IPS-NIHi11 (cell line): ENCODE measurements around the gene UBB.

Source experiments
- DNase-seq: peaks from one replicate; pipeline ENCODE4 v3.0.0; 2012; ENCODE audit warnings: mixed read lengths, low spot score

UBB gene

DNA sequence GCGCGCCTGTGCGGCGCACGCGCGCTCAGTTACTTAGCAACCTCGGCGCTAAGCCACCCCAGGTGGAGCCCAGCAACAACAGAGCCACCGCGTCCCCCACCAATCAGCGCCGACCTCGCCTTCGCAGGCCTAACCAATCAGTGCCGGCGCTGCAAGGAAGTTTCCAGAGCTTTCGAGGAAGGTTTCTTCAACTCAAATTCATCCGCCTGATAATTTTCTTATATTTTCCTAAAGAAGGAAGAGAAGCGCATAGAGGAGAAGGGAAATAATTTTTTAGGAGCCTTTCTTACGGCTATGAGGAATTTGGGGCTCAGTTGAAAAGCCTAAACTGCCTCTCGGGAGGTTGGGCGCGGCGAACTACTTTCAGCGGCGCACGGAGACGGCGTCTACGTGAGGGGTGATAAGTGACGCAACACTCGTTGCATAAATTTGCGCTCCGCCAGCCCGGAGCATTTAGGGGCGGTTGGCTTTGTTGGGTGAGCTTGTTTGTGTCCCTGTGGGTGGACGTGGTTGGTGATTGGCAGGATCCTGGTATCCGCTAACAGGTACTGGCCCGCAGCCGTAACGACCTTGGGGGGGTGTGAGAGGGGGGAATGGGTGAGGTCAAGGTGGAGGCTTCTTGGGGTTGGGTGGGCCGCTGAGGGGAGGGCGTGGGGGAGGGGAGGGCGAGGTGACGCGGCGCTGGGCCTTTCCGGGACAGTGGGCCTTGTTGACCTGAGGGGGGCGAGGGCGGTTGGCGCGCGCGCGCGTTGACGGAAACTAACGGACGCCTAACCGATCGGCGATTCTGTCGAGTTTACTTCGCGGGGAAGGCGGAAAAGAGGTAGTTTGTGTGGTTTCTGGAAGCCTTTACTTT lies at the start of gene UBB:
UBB (plus strand) TSS at position 452 of the 856 bp plus-strand sequence. CDS start 817 bp downstream, outside the sequence.
- DNase-seq, result peak; percentile 93

DNA sequence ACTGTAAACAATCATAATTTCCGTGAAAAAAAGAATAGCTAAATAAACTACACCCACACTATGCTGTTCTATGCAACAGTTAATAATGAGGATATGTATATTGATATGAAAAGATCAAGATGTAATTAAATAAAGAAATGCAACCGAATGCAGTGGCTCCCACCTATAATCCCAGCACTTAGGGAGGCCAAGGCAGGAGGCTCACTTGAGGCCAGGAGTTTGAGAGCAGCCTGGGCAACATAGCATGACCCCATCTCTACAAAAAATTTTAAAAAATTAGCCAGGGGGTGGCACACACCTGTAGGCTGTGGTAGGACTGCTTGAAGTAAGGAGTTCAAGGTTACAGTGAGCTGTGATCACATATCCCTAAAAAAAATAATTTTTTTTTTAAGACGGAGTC lies 42.5 kb upstream of the UBB start:
- DNase-seq, result no peak

DNA sequence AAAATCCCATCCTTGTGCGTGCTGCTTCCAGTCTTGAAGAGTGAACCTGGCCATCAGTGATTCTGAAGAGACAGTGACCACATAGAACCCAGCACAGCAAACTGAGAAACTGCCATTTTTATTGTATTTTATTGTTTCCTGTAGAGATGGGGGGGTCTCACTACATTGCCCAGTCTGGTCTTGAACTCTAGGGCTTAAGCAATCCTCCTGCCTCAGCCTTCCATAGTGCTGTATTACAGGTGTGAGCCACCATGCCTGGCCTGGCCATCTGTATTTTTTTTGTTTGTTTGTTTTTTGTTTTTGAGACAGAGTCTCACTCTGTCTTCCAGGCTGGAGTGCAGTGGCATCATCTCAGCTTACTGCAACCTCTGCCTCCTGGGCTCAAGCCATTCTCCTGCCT lies 41.5 kb upstream of the UBB start:
- DNase-seq, result no peak

DNA sequence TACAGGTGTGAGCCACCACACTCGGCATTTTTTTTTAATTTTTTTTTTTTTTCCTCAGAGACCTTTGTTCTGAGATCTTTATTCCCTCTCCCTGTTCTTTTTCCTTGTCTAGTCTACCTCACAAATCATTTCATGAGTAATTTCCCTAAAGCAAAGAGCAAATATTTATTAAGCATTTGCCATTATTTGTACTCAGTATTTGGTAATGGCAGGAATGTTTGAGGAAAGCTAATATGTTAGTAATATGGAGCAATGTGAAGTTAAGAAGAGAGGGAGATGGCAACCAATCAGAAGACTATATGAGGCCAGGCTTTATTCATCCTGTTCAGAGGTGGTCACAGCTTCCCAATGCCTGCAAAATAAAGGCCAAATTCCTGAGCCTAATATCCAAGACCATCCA lies 40.9 kb upstream of the UBB start:
- DNase-seq, result no peak

DNA sequence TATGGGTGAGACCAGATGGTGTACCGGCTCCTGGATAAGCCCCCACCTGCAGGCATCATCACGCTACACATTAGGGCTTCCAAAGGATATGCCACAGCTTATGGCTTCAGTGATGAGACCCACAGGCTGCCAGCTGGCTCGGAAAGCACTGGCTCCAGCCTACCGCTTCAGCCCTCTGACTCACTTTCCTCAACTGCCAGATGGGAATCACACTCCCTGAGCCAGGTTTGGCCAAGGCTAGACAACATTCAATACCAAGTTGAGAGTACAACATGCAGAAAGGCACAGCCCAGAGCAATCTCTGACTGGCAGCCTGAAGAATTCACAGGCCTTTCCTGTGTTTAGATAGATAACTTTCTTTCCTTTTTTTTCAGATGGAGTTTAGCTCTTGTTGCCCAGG lies 37.9 kb upstream of the UBB start:
- DNase-seq, result no peak

DNA sequence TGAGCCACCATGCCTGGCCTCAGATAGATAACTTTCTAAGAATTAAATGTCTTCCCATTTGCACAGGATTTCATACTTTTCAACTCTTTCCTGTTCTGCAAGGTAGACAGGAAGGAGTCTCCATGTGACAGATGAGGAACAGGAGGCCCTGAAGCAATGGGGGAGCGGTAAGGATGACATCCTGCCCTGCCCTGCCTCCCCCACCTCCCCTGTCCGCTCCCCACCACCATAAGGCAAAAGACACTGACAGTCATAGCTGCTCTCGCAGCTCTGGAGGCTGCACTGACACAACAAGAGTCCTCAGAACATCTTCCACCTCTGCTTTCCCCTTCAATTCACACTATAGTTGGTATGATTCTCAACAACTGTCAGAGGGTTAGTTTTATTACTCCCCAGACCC lies 37.3 kb upstream of the UBB start:
- no peak for DNase-seq

DNA sequence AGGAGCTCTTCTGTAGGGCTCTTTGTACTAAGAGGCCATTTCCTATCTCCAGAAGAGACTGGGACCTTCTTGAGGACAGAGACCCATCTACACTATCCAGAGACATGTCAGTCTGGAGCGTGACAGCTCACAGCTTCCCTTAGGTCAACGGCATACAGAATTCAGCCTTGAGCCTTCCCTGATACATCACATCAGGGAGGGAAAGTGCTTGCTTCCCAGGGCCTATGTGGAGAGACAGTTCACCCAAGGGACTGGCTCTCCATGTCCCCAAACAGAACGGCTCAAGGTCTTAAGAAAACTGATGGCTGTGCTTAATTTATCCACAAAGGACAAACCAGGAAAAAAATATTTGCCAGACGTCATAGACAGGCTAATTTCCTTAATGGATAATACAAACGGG lies 35.3 kb upstream of the UBB start:
- no peak for DNase-seq

DNA sequence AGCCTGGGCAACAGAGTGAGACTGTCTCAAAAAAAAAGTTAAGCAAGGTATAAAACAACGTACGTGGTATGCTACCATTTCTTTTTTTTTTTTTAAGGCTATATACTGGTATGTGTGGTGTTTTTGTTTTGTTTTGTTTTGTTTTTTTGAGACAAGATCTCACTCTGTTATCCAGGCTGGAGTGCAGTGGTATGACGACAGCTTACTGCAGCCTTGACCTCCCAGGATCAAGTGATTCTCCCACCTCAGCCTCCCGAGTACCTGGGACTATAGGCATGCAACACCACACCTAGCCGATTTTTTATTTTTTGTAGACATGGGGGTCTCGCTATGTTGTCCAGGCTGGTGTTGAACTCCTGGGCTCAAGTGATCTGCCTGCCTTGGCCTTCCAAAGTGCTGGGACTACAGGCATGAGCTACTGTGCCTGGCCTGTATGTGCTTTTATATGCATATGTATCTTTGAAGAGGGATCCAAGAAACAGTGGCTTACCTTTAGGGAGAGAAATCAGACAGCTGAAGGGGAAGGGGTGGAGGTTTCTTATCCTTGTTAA lies 34.1 kb upstream of the UBB start:
- no peak for DNase-seq

DNA sequence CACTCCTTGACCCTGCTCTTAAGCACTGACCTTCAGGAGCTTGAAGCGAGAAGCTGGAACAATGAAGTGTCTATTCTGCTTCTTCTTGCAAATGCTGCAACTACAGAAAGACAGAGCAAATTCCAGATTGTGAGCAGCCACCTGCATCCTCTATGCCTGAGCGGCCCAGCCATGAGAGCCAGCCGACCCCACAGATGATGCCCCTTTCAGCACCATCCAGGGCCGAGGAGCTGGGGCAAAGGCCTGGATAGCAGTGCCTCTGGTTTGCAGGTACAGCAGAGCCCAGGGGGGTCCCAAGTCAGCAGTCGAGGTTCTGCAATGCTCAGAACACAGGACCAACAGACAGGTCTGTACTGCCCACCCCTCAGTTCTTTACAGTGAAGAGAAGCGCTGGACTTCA lies 32.3 kb upstream of the UBB start:
- no peak for DNase-seq

DNA sequence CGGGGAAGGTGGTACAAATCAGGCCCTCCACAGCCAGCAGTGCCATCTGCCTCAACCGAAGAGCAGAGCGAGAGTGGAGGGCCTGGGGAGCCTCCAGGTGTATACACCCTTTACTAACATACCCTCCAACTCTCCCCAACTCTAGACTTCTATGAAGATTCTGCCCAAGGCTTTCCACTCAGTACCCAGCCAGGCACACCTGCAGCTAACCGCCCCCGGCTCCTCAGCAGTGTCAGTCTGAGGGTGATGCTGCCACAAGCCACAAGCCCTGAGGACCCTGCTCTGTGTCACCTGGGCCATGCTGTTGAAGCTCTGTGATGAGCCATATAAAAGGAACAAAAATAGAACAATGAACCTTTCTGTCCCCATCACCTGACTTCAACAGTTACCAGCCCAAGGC lies 31.5 kb upstream of the UBB start:
- no peak for DNase-seq

DNA sequence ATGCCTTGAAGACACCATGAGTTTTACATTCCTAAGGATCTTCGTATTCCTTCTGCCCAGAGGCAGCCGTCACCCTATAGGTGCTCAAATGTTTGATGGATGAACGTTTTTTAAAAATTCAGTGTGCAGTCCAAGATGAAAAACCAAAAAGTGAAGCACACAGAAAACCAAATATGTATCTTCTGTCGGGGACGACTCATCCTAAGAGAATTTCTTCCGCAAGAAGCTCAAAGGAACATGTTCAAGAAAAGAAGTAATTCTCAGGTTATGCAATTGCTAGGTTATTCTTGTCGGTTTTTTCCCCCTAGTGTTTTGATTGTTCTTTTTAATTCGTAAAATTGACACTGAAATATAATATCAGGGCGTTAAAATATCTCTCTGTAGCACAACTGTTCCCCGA lies 29.1 kb upstream of the UBB start:
- DNase-seq, result no peak

DNA sequence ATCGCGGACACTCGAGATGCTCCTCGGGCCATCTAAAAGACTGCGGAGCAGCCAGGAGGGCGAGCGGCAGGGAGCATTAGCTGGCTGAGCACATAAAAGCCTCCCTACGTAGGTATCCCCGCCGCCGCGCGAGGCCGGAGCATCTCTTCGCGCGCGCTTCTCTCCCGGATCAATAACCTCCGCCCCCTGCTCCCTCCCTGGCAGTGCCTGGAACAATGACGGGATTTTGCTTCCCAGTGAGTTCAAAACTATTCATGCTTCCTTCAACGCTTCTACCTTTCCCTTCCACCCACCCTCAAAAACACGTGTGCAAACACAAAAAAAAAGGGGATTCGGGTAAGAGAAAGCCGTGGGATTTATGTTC lies 28.6 kb upstream of the UBB start:
- peak; percentile 66 for DNase-seq

DNA sequence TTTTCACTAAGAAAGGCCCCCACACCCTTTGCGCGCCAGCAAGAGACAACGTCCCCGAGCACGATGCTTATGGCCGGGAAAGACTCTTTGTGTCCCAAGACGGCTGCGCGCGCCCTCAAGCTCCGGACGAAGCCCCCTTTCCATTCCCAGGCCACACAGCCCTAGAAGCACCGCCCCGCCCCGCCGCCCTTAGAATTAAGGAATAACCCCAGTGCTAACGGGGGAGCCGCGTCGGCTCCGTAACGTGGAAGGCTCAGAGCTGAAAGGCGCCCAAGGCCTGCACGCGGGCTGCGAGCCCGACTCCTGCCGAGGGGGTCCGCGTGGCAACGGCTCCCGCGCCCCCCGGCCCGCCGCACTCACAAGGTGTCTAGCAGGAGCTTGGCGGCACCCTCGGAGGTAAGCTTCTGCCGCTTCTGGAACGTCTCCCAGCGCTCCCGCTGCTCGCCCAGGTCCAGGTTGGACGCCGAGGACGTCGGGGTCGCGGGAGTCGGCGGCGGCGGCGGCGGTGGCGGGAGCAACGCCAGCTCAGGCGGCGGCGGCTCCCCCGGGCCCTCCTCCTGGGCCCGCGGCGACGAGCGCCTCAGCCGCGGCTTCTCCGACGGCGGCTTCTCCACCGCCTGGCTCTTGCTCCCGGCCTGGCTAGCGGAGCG lies 28.1 kb upstream of the UBB start:
- DNase-seq, result peak; percentile 53

DNA sequence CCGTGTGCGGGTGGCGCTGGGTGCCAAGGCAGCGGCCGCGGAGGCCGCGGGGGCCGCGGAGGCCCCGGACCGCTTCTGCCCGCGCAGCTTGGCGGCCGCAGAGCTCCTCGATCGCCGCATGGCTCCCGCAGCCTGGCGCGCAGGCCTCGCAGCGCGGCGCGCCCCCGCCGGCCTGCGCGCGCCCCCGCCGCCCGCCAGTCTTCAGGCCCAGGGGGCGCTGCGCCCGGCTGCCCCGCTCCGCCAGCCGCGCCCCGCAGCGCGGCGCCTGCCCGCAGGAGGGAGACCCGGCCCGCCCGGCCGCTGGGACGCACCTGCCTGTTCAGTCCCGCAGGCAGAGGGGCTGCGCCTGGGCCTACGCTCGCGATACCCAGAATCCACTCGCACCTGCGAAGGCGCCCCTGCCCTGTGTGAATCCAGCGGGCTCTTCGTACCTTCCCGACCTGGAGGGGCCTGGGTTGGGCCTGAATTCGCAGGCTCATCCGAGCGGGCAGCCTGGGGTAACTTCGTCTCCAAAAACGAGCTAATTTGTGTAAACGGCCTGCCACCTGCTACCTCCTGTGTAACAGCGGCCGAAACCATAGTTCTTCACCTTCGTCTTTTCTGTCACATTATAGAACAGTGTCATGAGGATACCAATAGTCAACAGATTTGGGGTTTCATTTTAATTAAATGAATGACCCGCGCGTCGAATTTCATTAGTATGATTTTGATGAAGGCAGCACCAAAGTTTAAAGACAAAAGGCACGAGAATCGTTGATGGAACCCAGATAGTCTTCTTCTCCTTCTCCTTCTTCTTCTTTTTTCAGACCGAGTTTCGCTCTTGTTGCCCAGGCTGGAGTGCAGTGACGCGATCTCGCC lies 27.3 kb upstream of the UBB start, which contains the start of gene CENPV:
CENPV (minus strand) TSS at position 153 of the 858 bp plus-strand sequence; CDS start at position 120, 33 bp downstream.
- peak; percentile 95 for DNase-seq

DNA sequence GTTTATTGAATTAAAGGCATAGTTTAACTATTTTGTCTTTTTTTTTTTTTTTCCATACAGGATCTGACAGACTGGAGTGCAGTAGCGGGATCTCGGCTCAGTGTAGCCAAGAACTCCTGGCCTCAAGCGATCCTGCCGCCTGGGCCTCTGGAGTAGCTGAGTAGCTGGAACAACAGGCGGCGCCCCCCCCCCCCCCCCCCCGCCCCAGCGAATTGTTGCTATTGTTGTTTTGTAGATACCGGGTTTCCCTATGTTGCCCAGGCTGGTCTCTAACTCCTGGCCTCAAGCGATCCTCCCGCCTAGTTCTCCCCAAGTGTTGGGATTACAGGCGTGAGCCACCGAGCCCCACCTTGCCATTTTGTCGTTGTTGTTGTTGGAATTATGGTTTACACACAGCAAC lies 26.3 kb upstream of the UBB start:
- DNase-seq, result no peak

DNA sequence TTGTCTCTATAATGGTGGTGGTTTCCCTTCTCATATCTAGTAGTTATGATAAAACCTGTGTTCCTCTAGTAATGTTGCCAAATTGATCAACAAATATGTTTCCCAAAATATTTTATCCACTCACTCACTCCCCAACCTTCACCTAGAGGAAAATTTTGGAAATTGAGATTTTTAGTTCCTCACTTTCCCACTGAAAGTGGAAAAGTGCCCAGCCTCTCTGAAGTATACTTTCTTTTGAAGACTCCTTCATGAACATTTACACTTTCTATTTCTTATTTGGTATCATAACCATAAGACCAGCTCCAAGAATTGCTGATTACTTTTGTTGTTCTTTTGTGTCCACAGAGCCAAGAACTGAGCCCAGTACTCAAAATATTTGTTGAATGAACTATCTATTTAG lies 22.5 kb upstream of the UBB start:
- DNase-seq, result no peak

DNA sequence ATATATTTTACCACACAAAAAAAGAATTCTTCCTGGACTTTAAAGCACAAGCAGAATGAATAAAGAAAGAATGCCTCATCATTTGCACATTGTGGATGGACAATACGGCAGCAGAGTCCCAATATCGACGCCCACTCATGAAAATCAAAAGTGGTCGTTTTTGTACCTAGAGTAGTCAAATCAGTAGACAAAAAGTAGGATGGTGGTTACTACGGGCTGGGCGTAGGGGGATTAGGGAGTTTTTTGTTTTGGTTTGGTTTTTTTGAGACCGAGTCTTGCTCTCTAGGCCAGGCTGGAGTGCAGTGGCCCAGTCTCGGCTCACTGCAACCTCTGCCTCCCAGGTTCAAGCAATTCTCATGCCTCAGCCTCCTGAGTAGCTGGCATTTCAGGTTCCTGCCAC lies 19.0 kb upstream of the UBB start:
- DNase-seq, result no peak

DNA sequence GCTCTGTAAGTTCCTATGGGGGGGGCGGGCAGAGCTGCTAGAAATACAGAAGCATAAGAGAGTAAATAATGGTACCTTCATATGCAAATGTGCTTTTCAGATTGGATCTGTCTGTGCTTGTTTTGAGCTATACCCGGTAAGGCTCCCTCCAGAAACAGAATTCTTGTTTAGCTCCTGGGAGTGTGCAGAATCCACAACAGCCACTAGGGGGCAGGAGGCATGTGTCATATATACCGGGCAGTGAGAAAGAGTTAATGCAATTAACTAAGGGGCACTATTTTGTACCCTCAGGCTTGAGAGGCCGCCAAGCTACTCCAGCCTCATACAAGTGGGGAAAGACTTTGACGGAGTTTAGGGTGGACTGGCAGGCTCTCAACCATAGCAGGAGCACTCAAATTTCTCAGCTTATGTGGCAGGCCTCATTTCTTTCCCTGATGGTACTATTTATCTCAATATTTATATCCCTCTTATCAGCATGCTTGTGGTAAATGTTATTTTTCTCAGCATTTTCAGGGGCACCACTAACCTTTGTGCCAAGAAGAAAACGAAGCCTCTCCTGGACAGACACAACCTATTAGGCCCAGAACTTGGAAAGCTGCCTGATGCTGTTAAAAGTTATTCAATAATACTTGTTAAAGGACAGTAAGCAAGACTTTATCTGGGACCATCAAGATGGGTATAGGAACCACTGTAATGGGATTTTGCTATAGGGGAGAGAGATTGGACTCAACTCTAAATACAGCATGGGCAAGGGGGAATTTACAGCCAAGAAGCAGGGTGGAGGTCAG lies 16.9 kb upstream of the UBB start:
- peak; percentile 78 for DNase-seq

DNA sequence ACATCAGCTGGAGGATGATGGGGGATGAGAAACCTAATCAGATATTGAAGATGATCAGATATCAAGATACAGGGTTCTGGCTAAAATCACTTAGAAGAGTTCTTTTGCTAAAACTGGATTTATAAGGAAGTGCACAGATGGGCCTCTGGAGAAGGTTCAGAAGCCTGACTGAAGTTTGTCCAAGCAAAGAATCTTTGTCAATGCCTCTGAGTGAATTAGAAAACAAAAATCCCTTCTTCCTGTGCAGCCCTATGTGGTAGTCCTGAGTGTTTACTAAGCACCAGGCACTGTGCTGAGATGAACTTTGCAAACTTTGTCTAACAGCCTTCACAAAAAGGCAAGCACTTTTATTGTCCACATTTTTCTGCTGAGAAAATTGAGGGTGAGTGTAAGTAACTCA lies 16.3 kb upstream of the UBB start:
- no peak for DNase-seq

DNA sequence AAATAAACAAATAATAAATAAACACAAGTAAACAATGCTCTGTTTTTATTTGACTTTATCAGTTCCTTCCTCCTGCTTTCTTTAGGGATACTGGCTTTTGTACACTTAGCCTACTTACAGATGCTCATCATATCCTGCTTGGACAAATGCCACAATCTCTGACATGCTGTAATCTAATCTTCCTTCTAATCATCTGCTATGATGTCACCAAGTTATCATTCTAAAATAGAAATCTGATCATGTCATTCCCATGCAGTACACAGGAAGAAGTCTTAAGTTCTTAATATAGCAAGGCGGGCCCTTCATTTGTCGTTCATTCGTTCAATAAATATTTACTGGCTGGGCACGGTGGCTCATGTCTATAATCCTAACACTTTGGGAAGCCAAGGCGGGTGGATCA lies 9.1 kb upstream of the UBB start:
- DNase-seq, result no peak

DNA sequence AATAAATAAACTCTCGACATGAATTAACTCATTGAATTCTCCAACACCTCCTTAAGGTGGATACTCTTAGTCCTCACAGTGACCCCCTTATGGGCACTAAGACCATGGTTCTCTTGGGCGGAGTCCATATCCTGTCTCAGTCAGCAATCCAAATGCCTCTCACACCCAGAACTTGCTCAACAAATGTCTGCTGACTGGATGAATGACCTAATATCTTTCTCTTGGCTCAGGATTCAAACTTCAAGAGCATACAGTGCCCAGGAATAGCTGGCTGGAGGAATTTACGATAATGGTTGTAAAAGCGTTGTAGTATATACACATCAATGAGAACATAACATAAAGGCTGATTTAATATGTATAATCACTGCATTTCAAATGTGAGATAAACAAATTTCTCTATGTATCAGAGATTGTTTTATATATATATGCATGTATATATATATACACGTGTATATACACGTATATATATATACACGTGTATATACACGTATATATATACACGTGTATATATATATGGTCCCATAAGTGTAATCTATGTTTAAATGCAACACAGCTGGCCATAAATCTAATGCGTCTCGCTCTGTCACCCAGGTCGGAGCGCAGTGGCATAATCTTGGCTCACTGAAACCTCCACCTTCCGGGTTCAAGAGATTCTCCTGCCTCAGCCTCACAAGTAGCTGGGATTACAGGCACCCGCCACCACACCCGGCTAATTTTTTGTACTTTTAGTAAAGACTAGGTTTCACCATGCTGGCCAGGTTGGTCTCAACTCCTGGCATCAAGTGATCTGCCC lies 6.5 kb upstream of the UBB start:
- no peak for DNase-seq
